HEK293 (cell line): ENCODE data around the gene CTCF.

ENCODE experiments used
- CTCF ChIA-PET: fragments of 350-600 bp; formaldehyde crosslinking; extraction: SDS; loops from one replicate; lab custom pipeline; 2021; ENCODE audit warnings: antibody characterized with exemption; lab: Yijun Ruan, JAX
- POLR2A ChIA-PET: fragments of 300-600 bp; formaldehyde crosslinking; extraction: SDS; loops from one replicate; lab custom pipeline; 2020; ENCODE audit warnings: antibody characterized with exemption, inconsistent platforms; lab: Yijun Ruan, JAX
- H3K27ac ChIP-seq: fragments of 200-500 bp; sonication (Bioruptor generic); 2 replicates; pipeline ENCODE4 v1.5.1; 2014; ENCODE audit warnings: low read depth, low read length, control low read depth, inconsistent platforms; ENCODE audit errors: extremely low read depth
- H3K36me3 ChIP-seq, 2 experiments: fragments of 200-500 bp in 1 of 2; sonication (Bioruptor generic) in 1 of 2; 1 replicate in 1 of 2; 2 replicates in 1 of 2; pipeline ENCODE4 v1.5.1; 2014 to 2017; ENCODE audit warnings: inconsistent platforms in 2 of 2, low read length in 2 of 2; ENCODE audit not compliant: control insufficient read depth in 2 of 2, insufficient read depth in 1 of 2
- H3K4me1 ChIP-seq: fragments of 200-500 bp; sonication (Bioruptor generic); 2 replicates; pipeline ENCODE4 v1.5.1; 2014; ENCODE audit warnings: mild to moderate bottlenecking, low read length, inconsistent platforms; ENCODE audit not compliant: control insufficient read depth, insufficient read depth
- H3K4me3 ChIP-seq: 2 replicates; pipeline ENCODE4 v1.5.1; 2011; ENCODE audit warnings: low read depth, mild to moderate bottlenecking, control low read depth, low read length, moderate library complexity
- H3K9me3 ChIP-seq: fragments of 200-500 bp; sonication (Bioruptor generic); 2 replicates; pipeline ENCODE4 v1.5.1; 2014; ENCODE audit warnings: low read depth, low read length, inconsistent platforms; ENCODE audit not compliant: control insufficient read depth, insufficient read depth
- BCL11B ChIP-seq: fragments of 450-650 bp; formaldehyde crosslinking; IDR thresholded peaks from 2 replicates; pipeline ENCODE4 v1.5.1; 2016; ENCODE audit warnings: low read depth, missing biosample characterization, missing genetic modification characterization
- ELK4 ChIP-seq: IDR thresholded peaks from 2 replicates; pipeline ENCODE4 v1.6.1; 2011; ENCODE audit warnings: mild to moderate bottlenecking, low read depth, low read length, borderline replicate concordance
- GLIS1 ChIP-seq: fragments of 450-650 bp; formaldehyde crosslinking; IDR thresholded peaks from 2 replicates; pipeline ENCODE4 v1.5.1; 2016; ENCODE audit warnings: missing biosample characterization, missing genetic modification characterization
- HOXC10 ChIP-seq: sonication (generic); formaldehyde crosslinking; IDR thresholded peaks from 2 replicates; pipeline ENCODE4 v1.8.1; 2023; ENCODE audit warnings: mild to moderate bottlenecking, missing genetic modification reagents
- HOXD13 ChIP-seq: sonication (generic); formaldehyde crosslinking; IDR thresholded peaks from 2 replicates; pipeline ENCODE4 v1.8.0; 2022; ENCODE audit warnings: missing genetic modification reagents, borderline replicate concordance
- OVOL3 ChIP-seq: fragments of 450-650 bp; formaldehyde crosslinking; IDR thresholded peaks from 2 replicates; pipeline ENCODE4 v1.5.1; 2016; ENCODE audit warnings: missing biosample characterization, missing genetic modification characterization
- WT1 ChIP-seq: fragments of 450-650 bp; formaldehyde crosslinking; IDR thresholded peaks from 2 replicates; pipeline ENCODE4 v1.5.1; 2016; ENCODE audit warnings: missing biosample characterization, missing genetic modification characterization
- ZBTB1 ChIP-seq: fragments of 450-650 bp; formaldehyde crosslinking; IDR thresholded peaks from 2 replicates; pipeline ENCODE4 v1.5.1; 2016; ENCODE audit warnings: missing biosample characterization, missing genetic modification characterization
- ZBTB48 ChIP-seq: fragments of 450-650 bp; formaldehyde crosslinking; IDR thresholded peaks from 2 replicates; pipeline ENCODE4 v1.5.1; 2016; ENCODE audit warnings: missing biosample characterization, missing genetic modification characterization
- ZNF121 ChIP-seq: fragments of 450-650 bp; formaldehyde crosslinking; IDR thresholded peaks from 2 replicates; pipeline ENCODE4 v1.5.1; 2016; ENCODE audit warnings: missing biosample characterization, missing genetic modification characterization
- ZNF155 ChIP-seq: fragments of 450-650 bp; formaldehyde crosslinking; IDR thresholded peaks from 2 replicates; pipeline ENCODE4 v1.5.1; 2016; ENCODE audit warnings: missing biosample characterization, missing genetic modification characterization
- ZNF23 ChIP-seq: fragments of 450-650 bp; formaldehyde crosslinking; IDR thresholded peaks from 2 replicates; pipeline ENCODE4 v1.5.1; 2016; ENCODE audit warnings: missing biosample characterization, missing genetic modification characterization, borderline replicate concordance
- ZNF354C ChIP-seq: fragments of 450-650 bp; formaldehyde crosslinking; IDR thresholded peaks from 2 replicates; pipeline ENCODE4 v1.5.1; 2016; ENCODE audit warnings: missing biosample characterization, missing genetic modification characterization, low read depth, borderline replicate concordance
- ZNF623 ChIP-seq: fragments of 450-650 bp; formaldehyde crosslinking; IDR thresholded peaks from 2 replicates; pipeline ENCODE4 v1.5.1; 2016; ENCODE audit warnings: missing biosample characterization, missing genetic modification characterization
- ZNF654 ChIP-seq: fragments of 450-650 bp; formaldehyde crosslinking; IDR thresholded peaks from 2 replicates; pipeline ENCODE4 v1.5.1; 2016; ENCODE audit warnings: low read depth, missing biosample characterization, missing genetic modification characterization
- ZNF707 ChIP-seq: fragments of 450-650 bp; formaldehyde crosslinking; IDR thresholded peaks from 2 replicates; pipeline ENCODE4 v1.5.1; 2016; ENCODE audit warnings: missing biosample characterization, missing genetic modification characterization
- ZXDB ChIP-seq: fragments of 450-650 bp; formaldehyde crosslinking; IDR thresholded peaks from 2 replicates; pipeline ENCODE4 v1.5.1; 2016; ENCODE audit warnings: missing biosample characterization, missing genetic modification characterization
- TF ChIP-seq, protein P1 (sequence below): fragments of 450-650 bp; formaldehyde crosslinking; IDR thresholded peaks from 2 replicates; pipeline ENCODE4 v1.5.1; 2016; ENCODE audit warnings: missing biosample characterization, missing genetic modification characterization

The CTCF gene

DNA sequence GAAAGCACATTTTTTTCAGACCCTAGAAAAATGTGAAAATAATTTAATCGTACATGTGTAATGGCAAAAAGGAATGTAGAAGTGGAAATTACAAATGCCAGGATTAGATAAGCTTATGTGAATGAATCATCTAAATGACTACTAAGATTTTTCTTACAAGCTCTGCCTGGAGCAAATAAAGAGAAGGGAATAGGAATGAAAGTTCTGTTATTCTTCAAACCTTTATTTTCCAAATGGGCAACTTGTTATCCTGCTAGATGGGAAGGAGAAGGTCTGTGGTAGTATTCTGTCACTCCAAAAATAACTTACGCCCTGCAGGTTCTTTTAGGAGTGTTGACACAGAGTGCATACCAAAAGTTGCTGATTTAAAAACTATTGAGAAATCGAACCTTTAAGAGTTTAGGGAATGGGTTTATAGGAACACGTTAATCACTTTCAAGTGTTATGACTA is 9.7 kb downstream of the CTCF start:
- CTCF ChIA-PET: interaction anchor here (0.7 to 1.0 kb wide), 3 partner anchors 25 to 73 kb away, joined by 3 to 4 read pairs (median 4); partner anchors contain the start of gene CARMIL2
- POLR2A ChIA-PET: interaction anchor here (0.6 kb wide), 1 partner anchor 30 kb away, joined by 5 read pairs; no protein-coding TSS in a partner anchor
- peaks cover 20 to 43% of the 10 kb centered on the region in 2 experiments; a peak in 2 of 3 replicates for H3K36me3 ChIP-seq
- no peaks in the 10 kb centered on the region for H3K9me3 ChIP-seq
- H3K4me1 ChIP-seq: no peaks in the 10 kb centered on the region
- H3K27ac ChIP-seq: no peak overlapping the region
- no peak for TF ChIP-seq BCL11B (tag by site-specific recombination)
- TF ChIP-seq OVOL3 (tag by site-specific recombination): no peak
- TF ChIP-seq ZNF654 (tag by site-specific recombination): no peak
- TF ChIP-seq, protein P1, sequence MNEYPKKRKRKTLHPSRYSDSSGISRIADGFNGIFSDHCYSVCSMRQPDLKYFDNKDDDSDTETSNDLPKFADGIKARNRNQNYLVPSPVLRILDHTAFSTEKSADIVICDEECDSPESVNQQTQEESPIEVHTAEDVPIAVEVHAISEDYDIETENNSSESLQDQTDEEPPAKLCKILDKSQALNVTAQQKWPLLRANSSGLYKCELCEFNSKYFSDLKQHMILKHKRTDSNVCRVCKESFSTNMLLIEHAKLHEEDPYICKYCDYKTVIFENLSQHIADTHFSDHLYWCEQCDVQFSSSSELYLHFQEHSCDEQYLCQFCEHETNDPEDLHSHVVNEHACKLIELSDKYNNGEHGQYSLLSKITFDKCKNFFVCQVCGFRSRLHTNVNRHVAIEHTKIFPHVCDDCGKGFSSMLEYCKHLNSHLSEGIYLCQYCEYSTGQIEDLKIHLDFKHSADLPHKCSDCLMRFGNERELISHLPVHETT (tag by site-specific recombination): no peak
- TF ChIP-seq ZNF354C: no peak
- TF ChIP-seq ZXDB: no peak
- TF ChIP-seq HOXC10 (CRISPR knock-in tag): no peak
- TF ChIP-seq HOXD13 (CRISPR knock-in tag): no peak
- no peak for TF ChIP-seq ELK4
- no peak for TF ChIP-seq ZBTB1
- no peak for TF ChIP-seq GLIS1 (tag by site-specific recombination)
- no peak overlapping the region for H3K4me3 ChIP-seq

DNA sequence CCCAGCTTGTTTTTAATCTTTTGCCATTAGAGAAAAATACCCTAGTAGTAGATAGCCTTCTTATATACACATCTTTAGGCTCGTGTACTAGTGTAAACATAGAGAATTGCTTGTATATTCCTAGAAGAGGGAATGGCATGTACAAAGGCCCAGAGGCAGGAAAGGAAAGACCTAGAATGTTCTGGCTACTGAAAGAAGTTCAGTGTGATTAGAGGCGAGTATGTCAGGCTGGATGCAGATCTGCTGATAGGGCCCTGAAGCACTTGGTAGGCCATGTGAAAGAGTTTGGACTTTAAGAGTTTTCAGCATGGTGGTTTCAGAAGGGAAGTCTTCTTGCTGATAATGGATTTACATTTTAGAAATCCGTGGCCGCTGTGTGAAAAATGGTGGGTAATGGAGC is 17.4 kb downstream of the CTCF start:
- no peaks in the 10 kb centered on the region for H3K9me3 ChIP-seq
- ChIA-PET CTCF (interaction anchor here (0.8 to 1.4 kb wide), 2 partner anchors 10 to 15 kb away, joined by 3 to 4 read pairs; no protein-coding TSS in a partner anchor), POLR2A (no interaction called here)
- no peak overlapping the region for H3K27ac ChIP-seq
- no peak overlapping the region for H3K4me3 ChIP-seq
- H3K4me1 ChIP-seq: no peaks in the 10 kb centered on the region
- H3K36me3 ChIP-seq: peaks cover 30 to 37% of the 10 kb centered on the region in 2 experiments; a peak in 2 of 3 replicates
- TF ChIP-seq WT1 (tag by site-specific recombination): no peak
- no peak for TF ChIP-seq ZBTB48 (tag by site-specific recombination)
- no peak for TF ChIP-seq ZNF707 (tag by site-specific recombination)
- TF ChIP-seq ZNF623 (tag by site-specific recombination): peak; percentile 72
- TF ChIP-seq ZNF23 (tag by site-specific recombination): no peak

DNA sequence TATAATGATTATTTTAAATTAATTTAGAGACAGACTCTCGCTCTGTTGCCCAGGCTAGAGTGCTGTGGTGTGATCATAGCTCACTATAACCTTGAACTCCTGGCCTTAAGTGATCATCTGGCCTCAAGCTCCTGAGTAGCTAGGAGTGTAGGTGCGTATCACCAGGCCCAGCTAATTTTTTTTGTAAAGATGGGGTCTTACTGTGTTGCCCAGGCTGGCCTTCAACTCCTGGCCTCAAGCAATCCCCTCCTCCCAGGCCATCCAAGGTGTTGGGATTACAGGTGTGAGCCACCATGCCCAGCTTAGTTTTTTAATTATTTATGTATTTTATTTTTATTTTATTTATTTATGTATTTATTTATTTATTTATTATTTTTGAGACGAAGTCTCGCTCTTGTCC is 17.9 kb downstream of the CTCF start:
- POLR2A ChIA-PET: no interaction called here
- CTCF ChIA-PET: interaction anchor here (0.7 to 1.4 kb wide), 2 partner anchors 16 to 26 kb away, joined by 3 to 4 read pairs; no protein-coding TSS in a partner anchor
- Histone ChIP-seq H3K9me3 (no peaks in the 10 kb centered on the region), H3K27ac (no peak overlapping the region), H3K36me3 (peaks cover 25 to 31% of the 10 kb centered on the region in 2 experiments; a peak in 2 of 3 replicates), H3K4me3 (no peak overlapping the region), H3K4me1 (no peaks in the 10 kb centered on the region)
- TF ChIP-seq ZNF155 (tag by site-specific recombination): no peak
- TF ChIP-seq ZNF121 (tag by site-specific recombination): peak; percentile 84
